ENCODE results near the gene ATP9A. TPM values are rescaled to one million over a fixed set of nuclear protein-coding genes. Genes with fewer than 3 reads are reported as not detected.
"Not testable (repeated sequence)": the region's sequence is repeated elsewhere in the genome, so short reads cannot be mapped to it uniquely, and the experiment has no call there.

Gene ATP9A
- 21.2 TPM for total RNA-seq
- long read RNA-seq, full-length matches to known transcripts, result 2 of 4 reads
- long read RNA-seq, partial matches to known transcripts, result 1 of 4 reads
- long read RNA-seq, other reads (novel, unspliced or antisense), result 1 of 4 reads

GRCh38 chr20:51767867-51768758, at the start of gene ATP9A:
Gene ATP9A, minus strand, starts transcription at chr20:51768390. Its CDS starts 21 bp downstream, at chr20:51768369.
- intact Hi-C loops (cut with DNase I), result no loop called here
- DNase-seq (ENCODE audit: missing footprints) (no peak), ATAC-seq (peak; percentile 52)

GRCh38 chr20:51816856-51817255, 48.7 kb upstream of the ATP9A start:
- DNase-seq (ENCODE audit: missing footprints); intact Hi-C loops (cut with DNase I); ATAC-seq: not testable (repeated sequence)

- intact Hi-C loops (cut with DNase I), result no loop called here
- ATAC-seq (no peak), DNase-seq (ENCODE audit: missing footprints) (no peak)
Measured at GRCh38 chr20:51815383-51816076, 47.3 kb upstream of the ATP9A start.

- DNase-seq (ENCODE audit: missing footprints), result no peak
- no peak for ATAC-seq
- intact Hi-C loops (cut with DNase I), result no loop called here
Measured at GRCh38 chr20:51812861-51813260, 44.7 kb upstream of the ATP9A start.

- ATAC-seq, result no peak
- intact Hi-C loops (cut with DNase I), result no loop called here
- no peak for DNase-seq (ENCODE audit: missing footprints)
Measured at GRCh38 chr20:51811514-51812128, 43.4 kb upstream of the ATP9A start.

- intact Hi-C loops (cut with DNase I), result no loop called here
- DNase-seq (ENCODE audit: missing footprints), result no peak
- no peak for ATAC-seq
Measured at GRCh38 chr20:51811042-51811355, 42.8 kb upstream of the ATP9A start.

- intact Hi-C loops (cut with DNase I), result no loop called here
- no peak for ATAC-seq
Measured at GRCh38 chr20:51810155-51811041, 42.2 kb upstream of the ATP9A start.

GRCh38 chr20:51807720-51808250, 39.6 kb upstream of the ATP9A start:
- intact Hi-C loops (cut with DNase I), result no loop called here
- no peak for DNase-seq (ENCODE audit: missing footprints)
- no peak for ATAC-seq

More at GRCh38 chr20:51810155-51811041, 42.2 kb upstream of the ATP9A start:
- no peak for DNase-seq (ENCODE audit: missing footprints)

- ATAC-seq (no peak), DNase-seq (ENCODE audit: missing footprints) (no peak)
- intact Hi-C loops (cut with DNase I), result no loop called here
Measured at GRCh38 chr20:51804754-51805153, 36.6 kb upstream of the ATP9A start.

GRCh38 chr20:51803148-51803854, 35.1 kb upstream of the ATP9A start:
- intact Hi-C loops (cut with DNase I), result no loop called here
- ATAC-seq, result no peak
- no peak for DNase-seq (ENCODE audit: missing footprints)

- intact Hi-C loops (cut with DNase I), result no loop called here
- ATAC-seq (no peak), DNase-seq (ENCODE audit: missing footprints) (no peak)
Measured at GRCh38 chr20:51802170-51802751, 34.1 kb upstream of the ATP9A start, which contains the start of gene SALL4. Gene SALL4, minus strand, starts transcription at chr20:51802521. Its CDS starts 113 bp downstream, at chr20:51802408.

- intact Hi-C loops (cut with DNase I), result no loop called here
- no peak for DNase-seq (ENCODE audit: missing footprints)
- no peak for ATAC-seq
Measured at GRCh38 chr20:51801823-51802123, 33.6 kb upstream of the ATP9A start.

- intact Hi-C loops (cut with DNase I), result no loop called here
- DNase-seq (ENCODE audit: missing footprints), result no peak
- peak; percentile 10 for ATAC-seq
Measured at GRCh38 chr20:51801122-51801822, 33.1 kb upstream of the ATP9A start.

- intact Hi-C loops (cut with DNase I), result no loop called here
- ATAC-seq (no peak), DNase-seq (ENCODE audit: missing footprints) (no peak)
Measured at GRCh38 chr20:51800872-51801121, 32.6 kb upstream of the ATP9A start.

GRCh38 chr20:51800060-51800871, 32.1 kb upstream of the ATP9A start:
- intact Hi-C loops (cut with DNase I), result no loop called here
- ATAC-seq, result no peak
- no peak for DNase-seq (ENCODE audit: missing footprints)

- DNase-seq (ENCODE audit: missing footprints), result no peak
- intact Hi-C loops (cut with DNase I), result no loop called here
- no peak for ATAC-seq
Measured at GRCh38 chr20:51799401-51799860, 31.2 kb upstream of the ATP9A start.
